HCT116 (cell line): ENCODE measurements around the gene WFDC6.

Source experiments
- CBX3 ChIP-seq: IDR thresholded peaks from 2 replicates; pipeline ENCODE4 v1.6.1; 2012; ENCODE audit warnings: low read depth
- EZH2 ChIP-seq: fragments of 200-600 bp; sonication (generic); IDR thresholded peaks from 2 replicates; pipeline ENCODE4 v1.6.1; 2017; ENCODE audit warnings: antibody characterized with exemption, mixed run types
- POLR2A ChIP-seq: IDR thresholded peaks from 2 replicates; pipeline ENCODE4 v1.7.0; 2011; ENCODE audit warnings: borderline replicate concordance; ENCODE audit not compliant: insufficient read depth, insufficient read length; ENCODE audit errors: extremely low read depth
- POLR2AphosphoS5 ChIP-seq: IDR thresholded peaks from 2 replicates; pipeline ENCODE4 v1.6.1; 2011; ENCODE audit warnings: mild to moderate bottlenecking, low read depth, low read length, moderate library complexity
- RAD21 ChIP-seq: IDR thresholded peaks from 2 replicates; pipeline ENCODE4 v1.6.1; 2012; ENCODE audit warnings: low read depth, mild to moderate bottlenecking
- REST ChIP-seq: IDR thresholded peaks from 2 replicates; pipeline ENCODE4 v1.6.1; 2012; ENCODE audit warnings: low read depth
- TF ChIP-seq, protein P1 (sequence below), 3 experiments: fragments of 200-600 bp in 1 of 3; sonication (generic) in 1 of 3; IDR thresholded peaks in 2 of 3; conservative IDR thresholded peaks in 1 of 3; 2 replicates each; pipeline ENCODE4 v1.5.1; 2012 to 2017; ENCODE audit warnings: low read depth in 2 of 3, low read length in 2 of 3, antibody characterized with exemption in 1 of 3, borderline replicate concordance in 1 of 3, control low read depth in 1 of 3, mild to moderate bottlenecking in 1 of 3, mixed read lengths in 1 of 3, mixed run types in 1 of 3, moderate library complexity in 1 of 3; ENCODE audit not compliant: insufficient read depth in 1 of 3

- TF ChIP-seq, protein P1, sequence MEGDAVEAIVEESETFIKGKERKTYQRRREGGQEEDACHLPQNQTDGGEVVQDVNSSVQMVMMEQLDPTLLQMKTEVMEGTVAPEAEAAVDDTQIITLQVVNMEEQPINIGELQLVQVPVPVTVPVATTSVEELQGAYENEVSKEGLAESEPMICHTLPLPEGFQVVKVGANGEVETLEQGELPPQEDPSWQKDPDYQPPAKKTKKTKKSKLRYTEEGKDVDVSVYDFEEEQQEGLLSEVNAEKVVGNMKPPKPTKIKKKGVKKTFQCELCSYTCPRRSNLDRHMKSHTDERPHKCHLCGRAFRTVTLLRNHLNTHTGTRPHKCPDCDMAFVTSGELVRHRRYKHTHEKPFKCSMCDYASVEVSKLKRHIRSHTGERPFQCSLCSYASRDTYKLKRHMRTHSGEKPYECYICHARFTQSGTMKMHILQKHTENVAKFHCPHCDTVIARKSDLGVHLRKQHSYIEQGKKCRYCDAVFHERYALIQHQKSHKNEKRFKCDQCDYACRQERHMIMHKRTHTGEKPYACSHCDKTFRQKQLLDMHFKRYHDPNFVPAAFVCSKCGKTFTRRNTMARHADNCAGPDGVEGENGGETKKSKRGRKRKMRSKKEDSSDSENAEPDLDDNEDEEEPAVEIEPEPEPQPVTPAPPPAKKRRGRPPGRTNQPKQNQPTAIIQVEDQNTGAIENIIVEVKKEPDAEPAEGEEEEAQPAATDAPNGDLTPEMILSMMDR (IDR thresholded peaks at IDR 0.05 in 2 of 3, conservative IDR thresholded peaks at IDR 0.05 in 1 of 3; ENCODE audit: borderline replicate concordance in 1 of 3, insufficient read depth in 1 of 3, low read depth in 2 of 3, low read length in 2 of 3) = no peak
- no peak for TF ChIP-seq POLR2AphosphoS5
- TF ChIP-seq EZH2 = no peak
- TF ChIP-seq CBX3 = no peak
- no peak for TF ChIP-seq RAD21
- no peak for TF ChIP-seq POLR2A
- no peak for TF ChIP-seq REST
Observed at GRCh38 chr20:45564760-45565276, 25.5 kb upstream of the WFDC6 start.
